HEK293 (cell line): Measurements from ENCODE around the gene SCN10A.

Experiments used
- GLIS1 ChIP-seq: fragments of 450-650 bp; formaldehyde crosslinking; IDR thresholded peaks from 2 replicates; pipeline ENCODE4 v1.5.1; 2016; ENCODE audit warnings: missing biosample characterization, missing genetic modification characterization
- REST ChIP-seq: fragments of 450-650 bp; formaldehyde crosslinking; IDR thresholded peaks from 2 replicates; pipeline ENCODE4 v1.5.1; 2016; ENCODE audit warnings: missing biosample characterization, missing genetic modification characterization
- SCRT2 ChIP-seq: fragments of 450-650 bp; formaldehyde crosslinking; IDR thresholded peaks from 2 replicates; pipeline ENCODE4 v1.5.1; 2016; ENCODE audit warnings: missing biosample characterization, missing genetic modification characterization
- TRIM28 ChIP-seq: IDR thresholded peaks from 2 replicates; pipeline ENCODE4 v1.6.1; 2011; ENCODE audit warnings: low read length, control low read depth, borderline replicate concordance
- YY1 ChIP-seq: fragments of 450-650 bp; formaldehyde crosslinking; IDR thresholded peaks from 2 replicates; pipeline ENCODE4 v1.5.1; 2018; ENCODE audit warnings: missing biosample characterization, missing genetic modification characterization
- ZNF140 ChIP-seq: fragments of 450-650 bp; formaldehyde crosslinking; IDR thresholded peaks from 2 replicates; pipeline ENCODE4 v1.5.1; 2016; ENCODE audit warnings: missing biosample characterization, missing genetic modification characterization
- ZNF473 ChIP-seq: fragments of 450-650 bp; formaldehyde crosslinking; IDR thresholded peaks from 2 replicates; pipeline ENCODE4 v1.5.1; 2017; ENCODE audit warnings: missing biosample characterization, missing genetic modification characterization
- ZNF610 ChIP-seq: fragments of 450-650 bp; formaldehyde crosslinking; IDR thresholded peaks from 2 replicates; pipeline ENCODE4 v1.5.1; 2016; ENCODE audit warnings: missing biosample characterization, missing genetic modification characterization, borderline replicate concordance
- TF ChIP-seq, protein P1 (sequence below): fragments of 450-650 bp; formaldehyde crosslinking; IDR thresholded peaks from 2 replicates; pipeline ENCODE4 v1.5.1; 2016; ENCODE audit warnings: missing biosample characterization, missing genetic modification characterization
- TF ChIP-seq, protein P2 (sequence below): fragments of 450-650 bp; formaldehyde crosslinking; IDR thresholded peaks from 2 replicates; pipeline ENCODE4 v1.5.1; 2016; ENCODE audit warnings: missing biosample characterization, missing genetic modification characterization

GRCh38 chr3:38843898-38844297, 27.9 kb upstream of the SCN10A start:
- TF ChIP-seq SCRT2: no peak
- no peak for TF ChIP-seq ZNF140
- TF ChIP-seq, protein P1, sequence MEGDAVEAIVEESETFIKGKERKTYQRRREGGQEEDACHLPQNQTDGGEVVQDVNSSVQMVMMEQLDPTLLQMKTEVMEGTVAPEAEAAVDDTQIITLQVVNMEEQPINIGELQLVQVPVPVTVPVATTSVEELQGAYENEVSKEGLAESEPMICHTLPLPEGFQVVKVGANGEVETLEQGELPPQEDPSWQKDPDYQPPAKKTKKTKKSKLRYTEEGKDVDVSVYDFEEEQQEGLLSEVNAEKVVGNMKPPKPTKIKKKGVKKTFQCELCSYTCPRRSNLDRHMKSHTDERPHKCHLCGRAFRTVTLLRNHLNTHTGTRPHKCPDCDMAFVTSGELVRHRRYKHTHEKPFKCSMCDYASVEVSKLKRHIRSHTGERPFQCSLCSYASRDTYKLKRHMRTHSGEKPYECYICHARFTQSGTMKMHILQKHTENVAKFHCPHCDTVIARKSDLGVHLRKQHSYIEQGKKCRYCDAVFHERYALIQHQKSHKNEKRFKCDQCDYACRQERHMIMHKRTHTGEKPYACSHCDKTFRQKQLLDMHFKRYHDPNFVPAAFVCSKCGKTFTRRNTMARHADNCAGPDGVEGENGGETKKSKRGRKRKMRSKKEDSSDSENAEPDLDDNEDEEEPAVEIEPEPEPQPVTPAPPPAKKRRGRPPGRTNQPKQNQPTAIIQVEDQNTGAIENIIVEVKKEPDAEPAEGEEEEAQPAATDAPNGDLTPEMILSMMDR (tag by site-specific recombination): no peak; the same call in 1 of the 2 replicates
- no peak for TF ChIP-seq YY1 (tag by site-specific recombination)
- no peak for TF ChIP-seq REST (tag by site-specific recombination)
- TF ChIP-seq GLIS1 (tag by site-specific recombination): no peak
- TF ChIP-seq, protein P2, sequence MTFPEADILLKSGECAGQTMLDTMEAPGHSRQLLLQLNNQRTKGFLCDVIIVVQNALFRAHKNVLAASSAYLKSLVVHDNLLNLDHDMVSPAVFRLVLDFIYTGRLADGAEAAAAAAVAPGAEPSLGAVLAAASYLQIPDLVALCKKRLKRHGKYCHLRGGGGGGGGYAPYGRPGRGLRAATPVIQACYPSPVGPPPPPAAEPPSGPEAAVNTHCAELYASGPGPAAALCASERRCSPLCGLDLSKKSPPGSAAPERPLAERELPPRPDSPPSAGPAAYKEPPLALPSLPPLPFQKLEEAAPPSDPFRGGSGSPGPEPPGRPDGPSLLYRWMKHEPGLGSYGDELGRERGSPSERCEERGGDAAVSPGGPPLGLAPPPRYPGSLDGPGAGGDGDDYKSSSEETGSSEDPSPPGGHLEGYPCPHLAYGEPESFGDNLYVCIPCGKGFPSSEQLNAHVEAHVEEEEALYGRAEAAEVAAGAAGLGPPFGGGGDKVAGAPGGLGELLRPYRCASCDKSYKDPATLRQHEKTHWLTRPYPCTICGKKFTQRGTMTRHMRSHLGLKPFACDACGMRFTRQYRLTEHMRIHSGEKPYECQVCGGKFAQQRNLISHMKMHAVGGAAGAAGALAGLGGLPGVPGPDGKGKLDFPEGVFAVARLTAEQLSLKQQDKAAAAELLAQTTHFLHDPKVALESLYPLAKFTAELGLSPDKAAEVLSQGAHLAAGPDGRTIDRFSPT (tag by site-specific recombination): no peak
- TF ChIP-seq ZNF473 (tag by site-specific recombination): no peak
- no peak for TF ChIP-seq ZNF610 (tag by site-specific recombination)
- no peak for TF ChIP-seq TRIM28
